Measurements from ENCODE around the gene HELZ. TPM values are rescaled to one million over a fixed set of nuclear protein-coding genes. Genes with fewer than 3 reads are reported as not detected.

Gene HELZ
- total RNA-seq, 4 donors from 2014 or later: 21.0 to 47.0 (median 38.9) TPM

GRCh38 chr17:67047382-67047781 is 197.6 kb downstream of the HELZ start:
- in situ Hi-C loops (cut with MboI; ENCODE audit: low sequenced_read_pairs in 4 of 4): loop anchor here in 1 of 4 donors (10.0 kb wide), 1 partner anchor 57 kb away; no protein-coding TSS in a partner anchor
- Histone ChIP-seq H3K4me3 (peak overlapping the region in 2 of 4 donors; percentile 14 to 70), H3K27ac (peak overlapping the region; percentile 97 to 98 (median 98)), H3K36me3 (peaks cover 0 to 17% of the 10 kb centered on the region in 2 donors), H3K27me3 (no peaks in the 10 kb centered on the region), H3K4me1 (peaks cover 51 to 66% of the 10 kb centered on the region in 2 donors), H3K9me3 (no peaks in the 10 kb centered on the region)
- TF ChIP-seq, protein P1, sequence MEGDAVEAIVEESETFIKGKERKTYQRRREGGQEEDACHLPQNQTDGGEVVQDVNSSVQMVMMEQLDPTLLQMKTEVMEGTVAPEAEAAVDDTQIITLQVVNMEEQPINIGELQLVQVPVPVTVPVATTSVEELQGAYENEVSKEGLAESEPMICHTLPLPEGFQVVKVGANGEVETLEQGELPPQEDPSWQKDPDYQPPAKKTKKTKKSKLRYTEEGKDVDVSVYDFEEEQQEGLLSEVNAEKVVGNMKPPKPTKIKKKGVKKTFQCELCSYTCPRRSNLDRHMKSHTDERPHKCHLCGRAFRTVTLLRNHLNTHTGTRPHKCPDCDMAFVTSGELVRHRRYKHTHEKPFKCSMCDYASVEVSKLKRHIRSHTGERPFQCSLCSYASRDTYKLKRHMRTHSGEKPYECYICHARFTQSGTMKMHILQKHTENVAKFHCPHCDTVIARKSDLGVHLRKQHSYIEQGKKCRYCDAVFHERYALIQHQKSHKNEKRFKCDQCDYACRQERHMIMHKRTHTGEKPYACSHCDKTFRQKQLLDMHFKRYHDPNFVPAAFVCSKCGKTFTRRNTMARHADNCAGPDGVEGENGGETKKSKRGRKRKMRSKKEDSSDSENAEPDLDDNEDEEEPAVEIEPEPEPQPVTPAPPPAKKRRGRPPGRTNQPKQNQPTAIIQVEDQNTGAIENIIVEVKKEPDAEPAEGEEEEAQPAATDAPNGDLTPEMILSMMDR (IDR thresholded peaks at IDR 0.05 in 4 of 5, conservative IDR thresholded peaks at IDR 0.05 in 1 of 5): no peak
- TF ChIP-seq POLR2A (IDR thresholded peaks at IDR 0.05): no peak
- no peak for ATAC-seq
- intact Hi-C loops (cut with DNase I; ENCODE audit: low total_unique reads): loop anchor here (5.0 to 10.0 kb wide), 5 partner anchors 50 to 1485 kb away; partner anchors contain the start of genes AXIN2, HELZ and PRKAR1A
- DNase-seq: no peak

- Histone ChIP-seq H3K36me3 (peaks cover 0 to 17% of the 10 kb centered on the region in 2 donors), H3K27me3 (no peaks in the 10 kb centered on the region), H3K4me3 (peak overlapping the region; percentile 14 to 70 (median 56)), H3K4me1 (peaks cover 46 to 59% of the 10 kb centered on the region in 2 donors), H3K9me3 (no peaks in the 10 kb centered on the region), H3K27ac (peak overlapping the region; percentile 97 to 98 (median 98))
- ATAC-seq: peak; percentile 52 to 59
- peak; percentile 93 to 98 for DNase-seq
- peak; percentile 61 to 80 for TF ChIP-seq POLR2A (IDR thresholded peaks at IDR 0.05)
- TF ChIP-seq, protein P1 (IDR thresholded peaks at IDR 0.05 in 4 of 5, conservative IDR thresholded peaks at IDR 0.05 in 1 of 5): no peak
- in situ Hi-C loops (cut with MboI; ENCODE audit: low sequenced_read_pairs in 4 of 4): loop anchor here in 1 of 4 donors (10.0 kb wide), 1 partner anchor 58 kb away; no protein-coding TSS in a partner anchor
- intact Hi-C loops (cut with DNase I; ENCODE audit: low total_unique reads): loop anchor here (5.0 to 10.0 kb wide), 5 partner anchors 51 to 1484 kb away; partner anchors contain the start of genes AXIN2, HELZ and PRKAR1A
Measured at GRCh38 chr17:67046398-67046797, 198.6 kb downstream of the HELZ start.

DNA sequence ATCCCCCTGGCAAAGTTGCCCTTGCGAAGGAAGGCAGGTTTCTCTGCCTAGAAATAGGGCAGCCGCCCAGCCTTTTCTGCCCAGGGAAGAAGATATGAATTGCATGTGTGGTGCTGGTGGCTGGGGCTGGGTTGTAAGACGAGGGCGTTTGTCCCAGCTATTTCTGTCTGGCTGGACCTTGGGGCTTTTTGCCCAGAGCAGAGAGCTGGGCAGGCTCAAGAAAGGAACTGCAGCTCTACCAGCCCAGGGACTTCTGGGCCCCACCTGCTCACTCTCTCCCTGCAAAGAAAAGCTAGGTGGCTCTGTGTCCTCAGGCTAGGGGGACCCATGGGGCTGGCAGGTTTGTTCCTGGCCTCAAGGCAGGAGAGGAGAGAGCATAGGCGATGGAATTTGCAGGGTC is 200.1 kb downstream of the HELZ start:
- Histone ChIP-seq H3K9me3 (no peaks in the 10 kb centered on the region), H3K4me3 (peak overlapping the region; percentile 52 to 70 (median 64)), H3K27me3 (no peaks in the 10 kb centered on the region), H3K36me3 (peaks cover 0 to 17% of the 10 kb centered on the region in 2 donors), H3K4me1 (peaks cover 36 to 45% of the 10 kb centered on the region in 2 donors), H3K27ac (peak overlapping the region; percentile 97 to 98 (median 98))
- ATAC-seq (peak; percentile 50 to 53), DNase-seq (peak; percentile 74 to 91)
- TF ChIP-seq POLR2A (IDR thresholded peaks at IDR 0.05): no peak
- TF ChIP-seq, protein P1 (IDR thresholded peaks at IDR 0.05 in 4 of 5, conservative IDR thresholded peaks at IDR 0.05 in 1 of 5): peak in 2 of 5 experiments; percentile 17 to 36
- intact Hi-C loops (cut with DNase I; ENCODE audit: low total_unique reads): loop anchor here (5.0 to 10.0 kb wide), 6 partner anchors 52 to 1483 kb away; partner anchors contain the start of genes AXIN2, HELZ and PRKAR1A
- in situ Hi-C loops (cut with MboI; ENCODE audit: low sequenced_read_pairs in 4 of 4): loop anchor here in 1 of 4 donors (10.0 kb wide), 1 partner anchor 60 kb away; no protein-coding TSS in a partner anchor

DNA sequence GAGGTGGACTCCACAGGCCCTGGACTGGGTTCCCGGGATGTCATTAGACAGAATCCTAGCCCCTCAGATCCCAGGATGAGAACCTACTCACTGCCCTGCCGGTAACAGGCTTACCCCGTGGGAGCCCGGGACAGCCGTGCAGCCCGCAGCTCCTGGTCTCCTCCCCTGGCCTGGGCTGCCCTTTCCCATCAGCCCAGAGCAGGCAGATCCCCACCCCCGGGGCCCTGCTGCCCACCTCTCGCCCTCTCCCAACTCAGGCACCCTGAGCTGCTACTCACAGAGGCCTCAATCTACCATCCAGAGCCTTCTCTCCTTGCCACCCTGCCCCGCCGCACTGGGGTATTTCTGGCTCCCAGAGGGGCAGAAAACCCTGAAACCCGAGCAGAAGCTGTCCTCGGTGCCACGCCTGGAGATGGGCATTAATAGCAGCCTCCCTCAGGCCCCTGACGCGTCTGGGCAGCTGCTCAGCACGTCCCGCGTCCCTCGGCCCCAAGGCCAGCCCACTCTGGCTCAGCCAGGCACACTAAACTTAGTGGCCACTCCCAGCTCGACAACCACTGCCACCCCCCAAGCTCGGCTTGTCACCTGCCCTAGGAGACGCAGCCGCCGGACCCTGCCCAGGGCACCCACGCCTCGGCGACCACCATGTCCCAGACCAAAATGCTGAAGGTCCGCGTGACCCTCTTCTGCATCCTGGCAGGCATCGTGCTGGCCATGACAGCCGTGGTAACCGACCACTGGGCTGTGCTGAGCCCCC is 200.8 kb downstream of the HELZ start, which contains the start of gene CACNG1:
Gene CACNG1 (plus strand): TSS at position 539 of the 757 bp plus-strand sequence. CDS start 107 bp downstream, at position 646.
- peak within 1 kb of the TSS; percentile 52 to 70 (median 64) for H3K4me3 ChIP-seq

More for the DNA sequence above, 200.8 kb downstream of the HELZ start, which contains the start of gene CACNG1:
- Histone ChIP-seq H3K27me3 (no peaks in the 10 kb centered on the region), H3K9me3 (no peaks in the 10 kb centered on the region), H3K27ac (peak within 1 kb of the TSS; percentile 97 to 98 (median 98)), H3K36me3 (peaks cover 0 to 11% of the 10 kb centered on the region in 2 donors), H3K4me1 (peaks cover 29 to 37% of the 10 kb centered on the region in 2 donors)
- ATAC-seq (peak; percentile 43 to 44), DNase-seq (peak; percentile 91 to 97)
- TF ChIP-seq POLR2A (IDR thresholded peaks at IDR 0.05): peak; percentile 93 to 94
- TF ChIP-seq, protein P1 (IDR thresholded peaks at IDR 0.05 in 4 of 5, conservative IDR thresholded peaks at IDR 0.05 in 1 of 5): no peak
- intact Hi-C loops (cut with DNase I; ENCODE audit: low total_unique reads) (loop anchor here (5.0 to 10.0 kb wide), 4 partner anchors 92 to 1471 kb away; partner anchors contain the start of genes HELZ and PRKAR1A), in situ Hi-C loops (cut with MboI; ENCODE audit: low sequenced_read_pairs in 4 of 4) (loop anchor here in 1 of 4 donors (10.0 kb wide), 1 partner anchor 61 kb away; no protein-coding TSS in a partner anchor)

Measured in gastrocnemius medialis (tissue), 4 donors.